ENCODE results near the gene EIF2D. TPM values are rescaled to one million over a fixed set of nuclear protein-coding genes. Genes with fewer than 3 reads are reported as not detected.

The EIF2D gene
- total and polyA plus RNA-seq, 9 of the 15 experiments (the other 6 are each of a cell fraction or from before 2014, with no cell fraction given): 81.1 to 138 (median 93.9) TPM

GRCh38 chr1:206575894-206576737 is 36.1 kb downstream of the EIF2D start (continued):
- TF ChIP-seq CBFA2T3 (IDR thresholded peaks at IDR 0.05) (no peak), E2F1 (CRISPR knock-in tag; IDR thresholded peaks at IDR 0.05) (no peak), SAP30 (IDR thresholded peaks at IDR 0.05; ENCODE audit: borderline replicate concordance, insufficient read depth, low read depth, low read length, poor library complexity, severe bottlenecking) (no peak), ZBTB17 (CRISPR knock-in tag; IDR thresholded peaks at IDR 0.05) (no peak)
- TF ChIP-seq, protein P1, sequence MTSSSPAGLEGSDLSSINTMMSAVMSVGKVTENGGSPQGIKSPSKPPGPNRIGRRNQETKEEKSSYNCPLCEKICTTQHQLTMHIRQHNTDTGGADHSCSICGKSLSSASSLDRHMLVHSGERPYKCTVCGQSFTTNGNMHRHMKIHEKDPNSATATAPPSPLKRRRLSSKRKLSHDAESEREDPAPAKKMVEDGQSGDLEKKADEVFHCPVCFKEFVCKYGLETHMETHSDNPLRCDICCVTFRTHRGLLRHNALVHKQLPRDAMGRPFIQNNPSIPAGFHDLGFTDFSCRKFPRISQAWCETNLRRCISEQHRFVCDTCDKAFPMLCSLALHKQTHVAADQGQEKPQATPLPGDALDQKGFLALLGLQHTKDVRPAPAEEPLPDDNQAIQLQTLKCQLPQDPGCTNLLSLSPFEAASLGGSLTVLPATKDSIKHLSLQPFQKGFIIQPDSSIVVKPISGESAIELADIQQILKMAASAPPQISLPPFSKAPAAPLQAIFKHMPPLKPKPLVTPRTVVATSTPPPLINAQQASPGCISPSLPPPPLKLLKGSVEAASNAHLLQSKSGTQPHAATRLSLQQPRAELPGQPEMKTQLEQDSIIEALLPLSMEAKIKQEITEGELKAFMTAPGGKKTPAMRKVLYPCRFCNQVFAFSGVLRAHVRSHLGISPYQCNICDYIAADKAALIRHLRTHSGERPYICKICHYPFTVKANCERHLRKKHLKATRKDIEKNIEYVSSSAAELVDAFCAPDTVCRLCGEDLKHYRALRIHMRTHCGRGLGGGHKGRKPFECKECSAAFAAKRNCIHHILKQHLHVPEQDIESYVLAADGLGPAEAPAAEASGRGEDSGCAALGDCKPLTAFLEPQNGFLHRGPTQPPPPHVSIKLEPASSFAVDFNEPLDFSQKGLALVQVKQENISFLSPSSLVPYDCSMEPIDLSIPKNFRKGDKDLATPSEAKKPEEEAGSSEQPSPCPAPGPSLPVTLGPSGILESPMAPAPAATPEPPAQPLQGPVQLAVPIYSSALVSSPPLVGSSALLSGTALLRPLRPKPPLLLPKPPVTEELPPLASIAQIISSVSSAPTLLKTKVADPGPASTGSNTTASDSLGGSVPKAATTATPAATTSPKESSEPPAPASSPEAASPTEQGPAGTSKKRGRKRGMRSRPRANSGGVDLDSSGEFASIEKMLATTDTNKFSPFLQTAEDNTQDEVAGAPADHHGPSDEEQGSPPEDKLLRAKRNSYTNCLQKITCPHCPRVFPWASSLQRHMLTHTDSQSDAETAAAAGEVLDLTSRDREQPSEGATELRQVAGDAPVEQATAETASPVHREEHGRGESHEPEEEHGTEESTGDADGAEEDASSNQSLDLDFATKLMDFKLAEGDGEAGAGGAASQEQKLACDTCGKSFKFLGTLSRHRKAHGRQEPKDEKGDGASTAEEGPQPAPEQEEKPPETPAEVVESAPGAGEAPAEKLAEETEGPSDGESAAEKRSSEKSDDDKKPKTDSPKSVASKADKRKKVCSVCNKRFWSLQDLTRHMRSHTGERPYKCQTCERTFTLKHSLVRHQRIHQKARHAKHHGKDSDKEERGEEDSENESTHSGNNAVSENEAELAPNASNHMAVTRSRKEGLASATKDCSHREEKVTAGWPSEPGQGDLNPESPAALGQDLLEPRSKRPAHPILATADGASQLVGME (CRISPR knock-in tag; IDR thresholded peaks at IDR 0.05): peak; percentile 5; the same call in 1 of the 2 replicates
- TF ChIP-seq, protein P2, sequence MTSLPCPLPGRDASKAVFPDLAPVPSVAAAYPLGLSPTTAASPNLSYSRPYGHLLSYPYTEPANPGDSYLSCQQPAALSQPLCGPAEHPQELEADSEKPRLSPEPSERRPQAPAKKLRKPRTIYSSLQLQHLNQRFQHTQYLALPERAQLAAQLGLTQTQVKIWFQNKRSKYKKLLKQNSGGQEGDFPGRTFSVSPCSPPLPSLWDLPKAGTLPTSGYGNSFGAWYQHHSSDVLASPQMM (CRISPR knock-in tag; IDR thresholded peaks at IDR 0.05): no peak
- TF ChIP-seq, protein P3, sequence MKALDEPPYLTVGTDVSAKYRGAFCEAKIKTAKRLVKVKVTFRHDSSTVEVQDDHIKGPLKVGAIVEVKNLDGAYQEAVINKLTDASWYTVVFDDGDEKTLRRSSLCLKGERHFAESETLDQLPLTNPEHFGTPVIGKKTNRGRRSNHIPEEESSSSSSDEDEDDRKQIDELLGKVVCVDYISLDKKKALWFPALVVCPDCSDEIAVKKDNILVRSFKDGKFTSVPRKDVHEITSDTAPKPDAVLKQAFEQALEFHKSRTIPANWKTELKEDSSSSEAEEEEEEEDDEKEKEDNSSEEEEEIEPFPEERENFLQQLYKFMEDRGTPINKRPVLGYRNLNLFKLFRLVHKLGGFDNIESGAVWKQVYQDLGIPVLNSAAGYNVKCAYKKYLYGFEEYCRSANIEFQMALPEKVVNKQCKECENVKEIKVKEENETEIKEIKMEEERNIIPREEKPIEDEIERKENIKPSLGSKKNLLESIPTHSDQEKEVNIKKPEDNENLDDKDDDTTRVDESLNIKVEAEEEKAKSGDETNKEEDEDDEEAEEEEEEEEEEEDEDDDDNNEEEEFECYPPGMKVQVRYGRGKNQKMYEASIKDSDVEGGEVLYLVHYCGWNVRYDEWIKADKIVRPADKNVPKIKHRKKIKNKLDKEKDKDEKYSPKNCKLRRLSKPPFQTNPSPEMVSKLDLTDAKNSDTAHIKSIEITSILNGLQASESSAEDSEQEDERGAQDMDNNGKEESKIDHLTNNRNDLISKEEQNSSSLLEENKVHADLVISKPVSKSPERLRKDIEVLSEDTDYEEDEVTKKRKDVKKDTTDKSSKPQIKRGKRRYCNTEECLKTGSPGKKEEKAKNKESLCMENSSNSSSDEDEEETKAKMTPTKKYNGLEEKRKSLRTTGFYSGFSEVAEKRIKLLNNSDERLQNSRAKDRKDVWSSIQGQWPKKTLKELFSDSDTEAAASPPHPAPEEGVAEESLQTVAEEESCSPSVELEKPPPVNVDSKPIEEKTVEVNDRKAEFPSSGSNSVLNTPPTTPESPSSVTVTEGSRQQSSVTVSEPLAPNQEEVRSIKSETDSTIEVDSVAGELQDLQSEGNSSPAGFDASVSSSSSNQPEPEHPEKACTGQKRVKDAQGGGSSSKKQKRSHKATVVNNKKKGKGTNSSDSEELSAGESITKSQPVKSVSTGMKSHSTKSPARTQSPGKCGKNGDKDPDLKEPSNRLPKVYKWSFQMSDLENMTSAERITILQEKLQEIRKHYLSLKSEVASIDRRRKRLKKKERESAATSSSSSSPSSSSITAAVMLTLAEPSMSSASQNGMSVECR (CRISPR knock-in tag; IDR thresholded peaks at IDR 0.05): 0 out of 2 replicates have a peak, but pooled peaks have one; percentile 13
